OCI-LY1 (cell line): ENCODE measurements around the gene TBC1D14.

Experiments
- CTCF ChIP-seq: fragments of 200-600 bp; sonication (generic), shearing (Covaris generic); IDR thresholded peaks from 2 replicates; pipeline ENCODE4 v1.5.1; 2017; ENCODE audit warnings: mild to moderate bottlenecking, antibody characterized with exemption, low read length, moderate library complexity, mixed read lengths
- EZH2 ChIP-seq: fragments of 200-600 bp; sonication (generic), shearing (Covaris generic); IDR thresholded peaks from 2 replicates; pipeline ENCODE4 v1.8.0; 2017; ENCODE audit warnings: borderline replicate concordance, mixed run types, mild to moderate bottlenecking, antibody characterized with exemption, low read length, moderate library complexity, mixed read lengths

GRCh38 chr4:7076696-7077082 lies 167.1 kb downstream of the TBC1D14 start:
- TF ChIP-seq CTCF (no peak), EZH2 (no peak)
